Fibroblast of pulmonary artery (primary cell): ENCODE data around the gene C19orf81.

ENCODE experiments used
- DNase-seq: peaks from one replicate; pipeline ENCODE4 v3.0.0-alpha.2; 2010; ENCODE audit warnings: low read depth
- H3K4me3 ChIP-seq: replicated peaks from 2 replicates; pipeline ENCODE4 v1.5.1; 2011; ENCODE audit warnings: low read depth, mild to moderate bottlenecking, control low read depth, low read length, moderate library complexity
- TF ChIP-seq, protein P1 (sequence below): IDR thresholded peaks from 2 replicates; pipeline ENCODE4 v1.5.1; 2011; ENCODE audit warnings: mild to moderate bottlenecking, control low read depth, low read length, inconsistent platforms; ENCODE audit errors: missing control alignments

Gene C19orf81

DNA sequence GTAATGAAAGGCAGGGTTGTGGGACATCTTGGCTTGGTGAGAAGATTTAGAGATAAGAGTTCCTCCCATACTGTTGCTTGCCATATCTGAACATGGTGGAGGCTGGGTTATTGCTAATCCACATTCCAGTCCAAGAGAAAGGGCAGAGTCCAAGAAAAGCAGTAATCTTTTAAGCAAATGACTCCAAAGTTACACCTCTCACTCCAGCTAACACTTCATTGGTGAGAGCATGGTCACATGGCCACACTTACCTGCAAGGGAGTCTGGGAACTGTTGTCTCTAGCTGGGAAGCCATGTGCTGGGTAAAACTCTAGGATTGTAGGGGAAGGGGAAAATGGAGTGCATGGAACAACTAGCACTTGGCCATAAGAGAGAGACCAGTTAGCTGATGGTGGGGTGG is 5.6 kb downstream of the C19orf81 start:
- no peak overlapping the region for H3K4me3 ChIP-seq
- DNase-seq = no peak
- TF ChIP-seq, protein P1, sequence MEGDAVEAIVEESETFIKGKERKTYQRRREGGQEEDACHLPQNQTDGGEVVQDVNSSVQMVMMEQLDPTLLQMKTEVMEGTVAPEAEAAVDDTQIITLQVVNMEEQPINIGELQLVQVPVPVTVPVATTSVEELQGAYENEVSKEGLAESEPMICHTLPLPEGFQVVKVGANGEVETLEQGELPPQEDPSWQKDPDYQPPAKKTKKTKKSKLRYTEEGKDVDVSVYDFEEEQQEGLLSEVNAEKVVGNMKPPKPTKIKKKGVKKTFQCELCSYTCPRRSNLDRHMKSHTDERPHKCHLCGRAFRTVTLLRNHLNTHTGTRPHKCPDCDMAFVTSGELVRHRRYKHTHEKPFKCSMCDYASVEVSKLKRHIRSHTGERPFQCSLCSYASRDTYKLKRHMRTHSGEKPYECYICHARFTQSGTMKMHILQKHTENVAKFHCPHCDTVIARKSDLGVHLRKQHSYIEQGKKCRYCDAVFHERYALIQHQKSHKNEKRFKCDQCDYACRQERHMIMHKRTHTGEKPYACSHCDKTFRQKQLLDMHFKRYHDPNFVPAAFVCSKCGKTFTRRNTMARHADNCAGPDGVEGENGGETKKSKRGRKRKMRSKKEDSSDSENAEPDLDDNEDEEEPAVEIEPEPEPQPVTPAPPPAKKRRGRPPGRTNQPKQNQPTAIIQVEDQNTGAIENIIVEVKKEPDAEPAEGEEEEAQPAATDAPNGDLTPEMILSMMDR = no peak

DNA sequence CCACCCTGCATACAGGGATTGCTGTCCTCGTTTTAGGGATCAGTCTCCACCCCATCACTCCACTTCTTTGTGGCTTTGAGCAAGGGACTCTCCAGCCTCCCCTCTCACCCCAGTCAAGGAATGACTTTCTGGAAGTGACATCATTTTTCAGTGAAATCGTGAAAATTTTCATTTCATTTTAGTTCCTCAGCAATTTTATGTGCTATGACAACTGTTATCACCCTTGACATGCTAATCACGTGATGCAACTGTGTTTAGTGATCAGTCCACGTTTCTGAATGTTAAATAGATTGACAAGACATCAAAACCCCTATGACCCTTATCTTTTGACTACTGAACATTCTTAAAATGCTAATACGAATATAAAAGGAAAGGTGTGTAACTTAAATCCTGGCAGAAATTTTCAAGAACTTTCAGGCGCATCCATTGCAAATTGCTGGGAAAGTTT is 8.0 kb downstream of the C19orf81 start:
- no peak overlapping the region for H3K4me3 ChIP-seq
- DNase-seq = no peak
- TF ChIP-seq, protein P1 = no peak

DNA sequence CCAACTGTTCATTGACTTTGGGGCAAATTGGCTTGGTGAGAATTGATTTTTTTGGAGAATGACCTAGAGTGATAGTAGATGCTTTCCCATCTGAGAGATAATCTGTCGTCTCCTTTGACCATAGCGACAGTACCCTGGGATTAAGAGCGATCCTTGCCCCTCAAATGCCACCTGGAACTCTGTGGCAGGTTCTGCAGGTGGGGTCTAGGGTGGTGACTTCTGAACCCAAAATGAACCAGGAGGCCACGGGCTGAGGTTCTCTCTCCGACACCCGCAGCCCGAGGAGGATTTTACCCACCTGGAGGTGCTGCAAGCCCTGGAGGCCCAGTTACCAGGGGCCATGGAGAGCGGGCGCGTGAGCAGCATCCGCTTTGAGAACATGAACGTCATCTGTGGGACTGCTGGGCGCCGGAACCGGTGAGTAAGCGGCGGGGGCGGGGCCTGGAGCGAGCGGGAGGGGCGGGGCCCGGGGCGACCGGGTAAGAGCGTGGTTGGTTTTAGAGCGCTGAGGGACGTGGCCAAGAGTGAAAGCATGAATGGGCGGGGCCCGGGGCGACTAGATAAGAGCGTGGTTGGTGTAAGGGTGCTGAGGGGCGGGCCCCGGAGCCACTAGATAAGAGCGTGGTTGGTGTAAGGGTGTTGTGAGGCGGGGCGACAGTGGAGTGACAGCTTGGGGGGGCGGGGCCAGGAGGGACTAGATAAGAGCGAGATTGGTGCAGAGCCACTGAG is 8.6 kb downstream of the C19orf81 start:
- H3K4me3 ChIP-seq = peak overlapping the region; percentile 61
- peak; percentile 99 for DNase-seq
- TF ChIP-seq, protein P1 = no peak

DNA sequence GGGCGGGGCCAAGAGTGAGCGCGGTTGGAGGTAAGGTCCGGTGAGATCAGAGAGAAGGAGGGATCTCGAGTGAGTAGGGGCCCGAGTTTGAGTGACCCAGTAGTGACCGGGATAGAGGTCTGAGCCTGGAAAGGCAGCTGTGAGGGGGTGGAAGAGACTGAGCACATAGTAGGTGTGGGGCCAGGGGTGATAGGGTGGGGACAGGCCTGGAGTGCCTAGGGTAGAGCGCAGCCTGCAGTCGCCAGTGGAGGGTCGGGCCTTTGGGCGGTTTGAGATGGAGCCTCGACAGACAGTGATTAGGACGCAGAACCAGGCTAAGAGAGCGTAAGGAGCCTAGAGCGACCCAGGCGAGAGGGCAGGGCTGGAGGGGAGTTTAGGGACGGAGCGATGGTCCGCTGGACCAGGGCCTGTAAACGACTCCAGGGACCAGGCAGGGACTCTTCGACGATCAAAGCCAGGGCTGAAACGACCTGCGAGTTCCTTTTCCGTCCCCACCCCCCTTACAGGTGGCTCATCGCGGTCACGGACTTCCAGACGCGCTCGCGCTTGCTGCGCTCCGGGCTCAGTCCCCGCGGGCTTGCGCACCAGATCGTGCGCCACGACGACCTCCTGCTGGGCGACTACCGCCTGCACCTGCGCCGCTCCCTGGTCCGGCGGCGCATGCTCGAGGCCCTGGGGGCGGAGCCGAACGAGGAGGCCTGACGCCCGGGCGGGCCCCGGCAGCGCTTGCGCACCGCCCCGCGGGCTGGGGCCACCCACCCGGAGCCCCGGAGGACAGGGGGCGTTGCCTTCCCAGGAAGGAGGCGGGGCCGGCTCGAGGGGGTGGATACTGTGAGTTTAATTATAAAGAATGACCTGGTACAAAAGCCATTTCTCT is 9.4 kb downstream of the C19orf81 start:
- DNase-seq = peak; percentile 84
- H3K4me3 ChIP-seq = peak overlapping the region; percentile 61
- TF ChIP-seq, protein P1 = no peak

DNA sequence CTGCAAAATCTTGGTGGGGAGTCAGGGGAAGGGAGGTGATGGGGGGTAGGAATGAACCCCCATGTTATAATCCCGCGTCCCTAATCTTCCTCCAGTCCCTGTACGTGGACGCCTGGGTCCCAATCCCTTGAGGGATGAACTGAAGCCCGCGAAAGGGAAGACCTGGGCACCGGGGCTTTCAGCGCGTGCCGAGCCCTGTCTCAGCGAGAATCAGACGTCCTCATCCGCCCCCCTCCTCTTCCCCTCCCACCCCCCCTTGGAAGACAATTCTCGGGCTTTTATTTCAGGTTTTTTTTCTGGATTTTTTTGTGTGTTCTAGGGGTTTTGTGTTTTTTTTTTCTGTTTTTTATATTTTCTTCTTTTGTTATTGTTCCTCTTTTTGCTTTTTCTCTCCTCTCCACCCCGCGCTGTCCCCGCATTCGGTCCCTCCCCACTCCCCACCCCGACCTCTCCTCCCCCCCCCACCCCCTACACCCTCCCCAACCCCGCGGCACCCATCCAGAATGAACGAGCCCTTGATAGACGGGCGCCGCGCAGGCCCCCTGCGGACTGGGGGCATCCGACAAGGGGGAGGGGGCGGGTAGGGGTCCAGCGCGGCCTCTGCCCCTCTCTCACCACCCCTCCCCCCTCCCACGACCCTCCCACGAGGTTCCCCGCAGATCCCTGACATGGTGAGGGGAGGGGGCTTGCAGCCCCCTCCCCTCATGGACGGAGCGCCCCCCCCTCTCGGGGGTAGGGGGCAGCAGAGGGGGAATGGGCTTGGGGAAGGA is 10.3 kb downstream of the C19orf81 start:
- TF ChIP-seq, protein P1 = no peak
- DNase-seq = no peak
- H3K4me3 ChIP-seq = peak overlapping the region; percentile 40

DNA sequence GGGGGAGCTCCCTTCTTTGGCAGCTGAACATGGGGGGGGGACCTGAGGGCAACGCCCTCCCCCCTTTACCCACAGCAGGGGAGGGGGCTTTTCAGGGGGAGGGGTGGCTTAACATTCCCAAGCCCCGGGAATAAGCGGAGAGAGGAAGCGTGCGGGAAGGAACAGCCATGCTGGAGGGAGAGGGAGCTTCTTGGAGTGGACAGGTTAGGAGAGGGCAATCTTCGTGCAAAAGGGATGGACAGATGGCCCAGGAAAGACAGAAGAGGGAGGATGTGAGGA is 10.8 kb downstream of the C19orf81 start:
- TF ChIP-seq, protein P1 = no peak
- DNase-seq = no peak

More for the DNA sequence above, 10.8 kb downstream of the C19orf81 start:
- no peak overlapping the region for H3K4me3 ChIP-seq
